ENCODE measurements around the gene KIF17.

DNA sequence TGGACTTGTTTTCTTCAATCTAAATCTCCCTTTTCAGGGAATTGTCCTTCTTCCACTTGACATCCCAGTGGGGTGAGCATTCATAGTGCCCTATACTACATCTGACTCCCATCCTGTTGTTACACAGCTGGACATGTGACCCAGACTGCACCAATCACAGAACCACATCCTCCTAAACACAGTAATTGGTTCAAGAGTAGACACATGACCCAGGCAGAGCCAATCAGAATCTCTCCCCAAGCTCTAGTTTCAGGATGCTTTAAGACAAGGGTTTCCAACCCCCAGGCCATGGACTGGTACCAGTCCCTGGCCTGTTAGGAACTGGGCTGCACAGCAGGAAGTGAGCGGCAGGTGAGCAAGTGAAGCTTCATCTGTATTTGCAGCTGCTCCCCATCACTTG, 51.0 kb downstream of the KIF17 start:
- TF ChIP-seq, protein P1, sequence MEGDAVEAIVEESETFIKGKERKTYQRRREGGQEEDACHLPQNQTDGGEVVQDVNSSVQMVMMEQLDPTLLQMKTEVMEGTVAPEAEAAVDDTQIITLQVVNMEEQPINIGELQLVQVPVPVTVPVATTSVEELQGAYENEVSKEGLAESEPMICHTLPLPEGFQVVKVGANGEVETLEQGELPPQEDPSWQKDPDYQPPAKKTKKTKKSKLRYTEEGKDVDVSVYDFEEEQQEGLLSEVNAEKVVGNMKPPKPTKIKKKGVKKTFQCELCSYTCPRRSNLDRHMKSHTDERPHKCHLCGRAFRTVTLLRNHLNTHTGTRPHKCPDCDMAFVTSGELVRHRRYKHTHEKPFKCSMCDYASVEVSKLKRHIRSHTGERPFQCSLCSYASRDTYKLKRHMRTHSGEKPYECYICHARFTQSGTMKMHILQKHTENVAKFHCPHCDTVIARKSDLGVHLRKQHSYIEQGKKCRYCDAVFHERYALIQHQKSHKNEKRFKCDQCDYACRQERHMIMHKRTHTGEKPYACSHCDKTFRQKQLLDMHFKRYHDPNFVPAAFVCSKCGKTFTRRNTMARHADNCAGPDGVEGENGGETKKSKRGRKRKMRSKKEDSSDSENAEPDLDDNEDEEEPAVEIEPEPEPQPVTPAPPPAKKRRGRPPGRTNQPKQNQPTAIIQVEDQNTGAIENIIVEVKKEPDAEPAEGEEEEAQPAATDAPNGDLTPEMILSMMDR (conservative IDR thresholded peaks at IDR 0.05) = no peak
- TF ChIP-seq ZFX (IDR thresholded peaks at IDR 0.05) = no peak
